NCI-H748 (cell line): Measurements from ENCODE around the gene SLC25A13.
"Not testable (repeated sequence)": the region's sequence is repeated elsewhere in the genome, so short reads cannot be mapped to it uniquely, and the experiment has no call there.

Source experiments
- DNase-seq: peaks from one replicate; lab custom pipeline; 2025; ENCODE audit not compliant: unreplicated experiment; lab: John Stamatoyannopoulos, UW

SLC25A13 gene, protein sequence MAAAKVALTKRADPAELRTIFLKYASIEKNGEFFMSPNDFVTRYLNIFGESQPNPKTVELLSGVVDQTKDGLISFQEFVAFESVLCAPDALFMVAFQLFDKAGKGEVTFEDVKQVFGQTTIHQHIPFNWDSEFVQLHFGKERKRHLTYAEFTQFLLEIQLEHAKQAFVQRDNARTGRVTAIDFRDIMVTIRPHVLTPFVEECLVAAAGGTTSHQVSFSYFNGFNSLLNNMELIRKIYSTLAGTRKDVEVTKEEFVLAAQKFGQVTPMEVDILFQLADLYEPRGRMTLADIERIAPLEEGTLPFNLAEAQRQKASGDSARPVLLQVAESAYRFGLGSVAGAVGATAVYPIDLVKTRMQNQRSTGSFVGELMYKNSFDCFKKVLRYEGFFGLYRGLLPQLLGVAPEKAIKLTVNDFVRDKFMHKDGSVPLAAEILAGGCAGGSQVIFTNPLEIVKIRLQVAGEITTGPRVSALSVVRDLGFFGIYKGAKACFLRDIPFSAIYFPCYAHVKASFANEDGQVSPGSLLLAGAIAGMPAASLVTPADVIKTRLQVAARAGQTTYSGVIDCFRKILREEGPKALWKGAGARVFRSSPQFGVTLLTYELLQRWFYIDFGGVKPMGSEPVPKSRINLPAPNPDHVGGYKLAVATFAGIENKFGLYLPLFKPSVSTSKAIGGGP

DNA sequence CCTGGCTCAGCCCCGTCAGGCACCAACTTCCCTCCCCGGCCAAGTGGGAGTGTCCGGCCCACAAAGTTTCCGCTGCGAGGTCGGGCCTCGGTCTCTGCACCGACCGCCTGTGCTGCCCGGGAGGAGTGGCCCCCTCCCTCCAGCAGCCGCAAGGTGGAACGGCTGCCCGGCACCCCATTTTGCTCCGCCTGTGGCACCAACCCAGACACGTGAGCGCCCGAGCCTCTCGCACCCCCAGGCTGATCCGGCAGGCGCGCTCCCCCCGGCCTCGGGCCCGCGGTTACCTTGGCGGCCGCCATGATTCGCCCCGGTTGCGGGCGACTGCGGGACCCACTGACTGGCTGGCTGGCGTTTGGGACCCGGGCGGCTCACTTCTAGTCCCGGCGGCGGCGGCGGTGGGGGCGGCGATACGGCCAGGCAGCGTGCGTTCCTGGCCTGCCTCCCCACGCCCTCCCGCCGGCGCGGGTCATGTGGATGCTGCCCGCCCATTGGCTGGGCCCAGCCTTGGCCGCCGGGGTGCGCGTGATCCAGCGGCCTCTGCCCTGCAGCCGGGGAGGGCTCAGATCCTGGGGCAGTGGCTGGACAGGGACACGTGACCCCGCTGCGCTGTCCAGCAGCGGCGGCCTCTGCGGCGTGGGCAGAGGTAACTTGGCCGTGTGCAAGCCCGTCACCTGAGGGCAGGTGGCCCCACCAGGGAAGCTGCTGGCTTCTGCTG is at the start of gene SLC25A13:
TSS of gene SLC25A13 (minus strand) at position 441 of the 715 bp plus-strand sequence. CDS start at position 299, 142 bp downstream.
- peak; percentile 90 for DNase-seq

DNA sequence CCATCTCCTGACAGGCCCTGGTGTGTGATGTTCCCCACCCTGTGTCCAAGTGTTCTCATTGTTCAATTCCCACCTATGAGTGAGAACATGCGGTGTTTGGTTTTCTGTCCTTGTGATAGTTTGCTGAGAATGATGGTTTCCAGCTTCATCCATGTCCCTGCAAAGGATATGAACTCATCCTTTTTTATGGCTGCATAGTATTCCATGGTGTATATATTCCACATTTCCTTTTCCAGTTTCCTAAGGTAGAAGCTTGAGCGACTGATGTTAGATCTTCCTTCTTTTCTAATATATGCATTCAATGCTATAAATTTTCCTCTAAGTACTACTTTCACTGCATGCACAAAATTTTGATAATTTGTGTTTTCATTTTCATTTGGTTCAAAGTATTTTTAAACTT is 44.0 kb upstream of the SLC25A13 start:
- DNase-seq, result not testable (repeated sequence)

DNA sequence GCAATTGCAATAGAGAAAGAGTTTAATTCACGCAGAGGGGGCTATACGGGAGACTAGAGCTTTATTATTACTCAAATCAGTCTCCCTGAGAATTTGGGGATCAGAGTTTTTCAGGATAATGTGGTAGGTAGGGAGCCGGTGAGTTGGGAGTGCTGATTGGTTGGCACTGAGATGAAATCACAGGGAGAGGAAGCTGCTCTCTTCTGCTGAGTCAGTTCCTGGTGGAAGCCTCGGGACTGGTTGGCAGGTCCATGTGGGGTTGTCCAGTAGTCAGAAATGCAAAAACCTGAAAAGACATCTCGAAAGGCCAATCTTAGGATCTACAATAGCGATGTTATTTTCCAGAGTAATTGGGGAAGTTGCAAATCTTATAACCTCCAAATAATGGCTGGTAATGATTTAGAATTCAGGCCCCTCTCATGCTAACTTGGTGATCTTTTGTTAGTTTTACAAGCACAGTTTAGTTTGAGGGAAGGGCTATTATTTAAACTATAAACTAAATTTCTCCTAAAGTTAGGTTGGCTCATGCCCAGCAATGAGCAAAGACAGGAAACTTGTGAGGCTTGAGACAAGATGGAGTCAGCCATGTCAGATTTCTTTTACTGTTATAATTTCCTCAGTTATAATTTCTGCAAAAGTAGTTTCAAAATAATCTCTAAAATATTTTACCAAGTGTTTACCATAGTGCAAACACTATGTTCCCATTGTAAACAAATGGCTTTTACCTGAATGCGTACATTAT is 39.4 kb upstream of the SLC25A13 start:
- DNase-seq, result no peak

DNA sequence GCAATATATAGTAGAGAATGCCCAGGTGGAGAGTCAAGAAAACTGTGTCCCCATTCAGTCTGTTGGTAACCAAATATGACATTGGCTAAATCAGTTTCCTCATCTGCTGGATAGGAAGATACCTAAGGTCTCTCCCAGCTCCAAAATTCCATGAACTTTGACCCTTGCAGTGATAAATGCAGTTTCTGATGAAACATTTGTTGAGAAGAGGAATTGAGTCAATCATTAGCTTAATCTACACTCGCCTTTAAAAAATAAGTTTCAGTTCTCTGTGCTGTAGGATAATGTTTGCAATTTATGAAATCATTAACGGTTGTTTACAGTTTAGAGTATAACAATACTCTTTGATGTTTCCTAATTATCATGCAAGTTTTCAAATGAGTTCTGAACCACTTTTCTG is 38.0 kb upstream of the SLC25A13 start:
- DNase-seq, result no peak

DNA sequence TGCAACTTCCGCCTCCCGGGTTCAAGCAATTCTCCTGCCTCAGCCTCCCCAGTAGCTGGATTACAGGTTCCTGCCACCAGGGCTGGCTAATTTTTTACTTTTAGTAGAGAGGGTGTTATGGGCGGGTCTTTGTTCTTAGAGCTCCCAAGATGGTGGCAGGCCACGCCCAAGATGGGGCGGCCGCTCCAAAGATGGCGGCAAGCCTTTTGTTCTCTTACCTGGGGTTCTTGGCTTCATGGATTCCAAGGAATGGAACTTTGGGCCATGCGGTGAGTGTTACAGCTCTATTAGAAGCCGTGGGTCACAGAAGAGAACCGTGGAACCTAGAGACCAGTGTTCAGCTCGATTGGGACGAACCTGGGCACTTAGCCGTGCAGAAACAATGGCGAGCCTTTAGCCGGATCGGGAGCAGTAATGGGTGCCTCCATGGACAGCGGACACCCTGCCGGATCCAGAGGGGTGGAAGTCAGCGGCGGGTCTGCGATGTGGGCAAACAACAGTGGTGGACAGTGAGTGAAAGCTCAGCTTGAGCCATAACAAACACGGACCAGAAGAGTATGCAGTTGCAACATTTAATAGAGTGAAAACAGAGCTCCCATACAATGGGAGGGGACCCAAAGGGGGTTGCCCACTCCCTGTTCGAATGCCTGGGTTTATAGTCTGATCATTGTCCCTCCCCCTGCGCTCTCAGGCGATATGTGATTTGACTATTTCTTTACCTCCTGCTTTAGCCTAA is 36.5 kb upstream of the SLC25A13 start:
- DNase-seq, result not testable (repeated sequence)

DNA sequence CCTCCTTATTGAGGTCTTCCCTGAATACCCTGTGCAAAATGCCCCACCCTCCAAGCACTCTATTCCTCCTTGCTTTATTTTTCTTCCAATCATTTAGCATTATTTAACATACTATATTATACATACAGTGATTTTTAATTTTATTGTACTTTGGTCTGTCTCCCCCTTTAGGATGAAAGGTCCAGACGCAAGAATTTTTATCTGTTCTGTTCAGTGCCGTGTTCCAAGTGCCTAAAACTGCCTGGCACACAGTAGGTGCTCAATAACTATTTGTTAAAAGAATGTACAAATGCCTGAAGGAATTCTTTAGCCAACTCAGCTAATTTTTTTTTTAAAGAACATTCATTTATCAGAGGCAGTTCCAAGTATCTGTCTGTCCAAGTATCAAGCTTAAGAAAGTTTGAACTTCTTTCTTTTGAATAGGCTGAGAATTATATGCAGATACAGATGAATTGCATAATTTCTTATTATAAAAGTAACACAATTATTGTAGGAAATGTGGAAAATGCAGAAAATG is 34.1 kb upstream of the SLC25A13 start:
- DNase-seq, result no peak

DNA sequence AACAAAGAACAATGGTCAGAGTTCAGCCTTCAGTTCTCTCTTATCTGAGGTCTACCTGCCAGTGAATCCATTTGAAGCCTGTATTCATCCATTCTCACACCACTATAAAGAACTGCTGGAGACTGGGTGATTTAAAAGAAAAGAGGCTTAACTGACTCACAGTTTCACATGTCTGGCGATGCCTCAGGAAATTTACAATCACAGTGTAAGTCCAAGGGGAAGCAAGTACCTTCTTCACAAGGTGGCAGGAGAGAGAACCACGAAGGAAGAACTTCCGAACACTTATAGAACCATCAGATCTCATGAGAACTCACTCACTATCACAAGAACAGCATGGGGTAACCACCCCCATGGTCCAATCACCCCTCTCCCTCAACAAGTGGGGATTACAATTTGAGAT is 33.0 kb upstream of the SLC25A13 start:
- DNase-seq, result no peak

DNA sequence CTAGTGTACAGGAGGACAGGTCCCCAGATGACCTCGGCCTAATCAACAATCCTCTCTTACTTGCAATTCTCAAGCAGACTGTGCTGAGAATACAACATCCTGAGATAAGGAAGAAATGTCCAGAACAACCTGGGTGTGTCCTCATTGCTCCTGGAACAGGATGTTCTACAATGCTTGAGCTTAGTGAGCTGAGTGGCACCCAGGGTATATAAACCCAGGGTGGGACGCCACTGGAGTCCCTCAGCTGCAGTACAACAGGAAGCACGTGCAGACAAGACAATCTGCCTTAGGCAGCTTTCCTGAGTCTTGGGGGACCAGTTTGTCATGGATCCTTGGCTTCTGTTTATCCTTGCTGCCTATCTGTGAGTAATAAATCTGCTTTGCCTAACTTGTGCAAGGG is 27.7 kb upstream of the SLC25A13 start:
- no peak for DNase-seq

DNA sequence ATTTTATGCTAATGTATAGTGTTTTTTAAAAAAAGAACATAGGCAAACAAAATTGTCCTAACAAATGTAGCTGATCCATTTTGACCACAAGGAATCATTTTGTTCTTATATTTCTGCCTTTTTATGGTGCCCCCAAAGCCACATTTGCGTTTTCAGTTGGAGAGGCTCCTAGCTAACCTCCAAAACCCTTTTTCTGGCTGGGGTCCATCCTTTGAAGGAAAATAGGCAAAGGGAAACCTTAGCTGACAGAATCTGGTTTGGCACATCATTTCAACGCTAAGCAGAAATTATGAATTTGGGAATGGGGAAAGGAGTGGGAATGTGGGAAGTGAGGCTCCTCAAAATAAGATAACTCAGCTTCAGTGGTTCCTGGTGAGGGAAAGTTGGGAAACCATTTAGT is 25.6 kb upstream of the SLC25A13 start:
- no peak for DNase-seq

DNA sequence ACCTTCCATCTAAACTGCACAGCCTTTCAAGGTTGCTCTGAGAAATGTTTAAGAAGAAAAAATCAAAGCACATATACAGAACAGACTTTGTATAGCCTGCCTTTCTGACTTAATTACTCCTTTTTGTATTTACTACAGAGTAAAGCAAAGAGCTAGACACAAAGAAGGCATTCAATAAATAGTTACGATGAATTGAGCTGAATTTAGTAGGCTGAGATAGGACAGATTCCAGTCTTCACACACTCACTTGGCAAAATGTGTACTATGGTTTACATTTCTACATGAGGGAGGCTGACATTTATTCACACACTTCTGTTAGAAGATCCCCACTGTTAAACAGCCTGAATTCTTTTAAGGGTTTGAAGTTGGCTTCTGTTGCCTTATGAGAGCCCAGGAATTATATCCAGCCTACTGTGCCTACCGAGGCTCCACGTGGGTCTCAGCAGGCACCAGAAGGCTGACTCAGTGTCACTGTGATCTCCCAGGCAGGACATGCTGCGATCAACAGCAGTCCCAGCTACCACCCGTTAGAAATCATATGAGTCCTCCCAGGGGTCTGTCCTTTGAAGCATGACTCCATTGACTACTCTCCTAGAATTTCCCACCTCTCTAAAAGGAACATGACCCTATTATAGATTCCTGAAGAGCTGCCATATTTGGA is 24.5 kb upstream of the SLC25A13 start:
- no peak for DNase-seq

DNA sequence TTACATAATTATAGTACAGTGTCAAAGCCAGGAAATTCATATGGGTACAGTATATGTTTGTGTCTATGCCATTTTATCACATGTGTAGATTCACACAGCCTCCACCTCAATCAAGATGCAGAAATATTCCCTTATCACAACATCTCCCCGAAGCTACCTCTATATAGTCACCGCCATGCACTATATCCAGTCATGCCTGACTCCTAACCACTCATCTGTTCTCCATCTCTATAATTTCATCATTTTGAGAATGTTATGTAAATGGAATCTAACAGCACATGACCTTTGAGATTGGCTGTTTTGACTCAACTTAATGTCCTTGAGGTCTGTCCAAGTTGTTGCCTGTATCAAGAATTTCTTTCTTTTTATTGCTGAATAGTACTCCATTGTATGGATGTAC is 22.3 kb upstream of the SLC25A13 start:
- DNase-seq, result no peak

DNA sequence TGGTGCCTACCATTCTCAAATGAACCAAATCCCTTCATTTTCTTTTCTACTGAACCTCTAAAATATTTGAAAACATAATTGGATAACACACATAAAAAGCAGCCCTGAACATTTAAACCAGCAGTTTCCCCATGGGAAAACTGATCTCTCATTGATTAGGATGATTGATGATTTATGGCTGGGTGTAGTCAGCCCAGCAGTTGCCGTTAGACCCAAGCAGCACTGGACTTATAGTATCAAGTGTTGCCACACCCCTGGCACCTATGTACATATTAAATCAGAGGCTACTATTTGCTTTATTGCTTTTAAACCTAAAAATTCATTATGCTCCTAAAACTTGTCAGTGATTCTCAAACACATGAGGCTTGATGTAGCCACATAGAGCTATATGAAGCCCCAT is 20.2 kb upstream of the SLC25A13 start:
- peak; percentile 56 for DNase-seq

DNA sequence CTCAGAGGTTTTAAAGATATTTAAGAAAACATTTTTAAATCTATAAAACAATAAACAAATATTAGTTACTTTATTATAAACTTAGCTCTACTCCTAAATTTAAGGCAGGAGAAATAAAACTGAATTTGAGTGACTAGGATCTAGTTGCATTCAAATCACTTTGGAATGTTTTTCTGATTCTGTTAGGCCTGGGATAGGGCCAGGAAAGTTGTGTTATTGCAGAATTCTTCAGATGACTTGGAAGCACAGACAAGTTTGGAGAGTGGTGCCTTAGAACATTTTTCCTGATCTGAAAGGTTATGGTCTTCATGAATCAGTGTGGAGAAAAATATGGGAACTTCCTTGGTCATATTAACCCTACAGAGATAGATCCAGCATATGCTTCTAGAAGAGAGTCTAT is 15.6 kb upstream of the SLC25A13 start:
- DNase-seq, result no peak

DNA sequence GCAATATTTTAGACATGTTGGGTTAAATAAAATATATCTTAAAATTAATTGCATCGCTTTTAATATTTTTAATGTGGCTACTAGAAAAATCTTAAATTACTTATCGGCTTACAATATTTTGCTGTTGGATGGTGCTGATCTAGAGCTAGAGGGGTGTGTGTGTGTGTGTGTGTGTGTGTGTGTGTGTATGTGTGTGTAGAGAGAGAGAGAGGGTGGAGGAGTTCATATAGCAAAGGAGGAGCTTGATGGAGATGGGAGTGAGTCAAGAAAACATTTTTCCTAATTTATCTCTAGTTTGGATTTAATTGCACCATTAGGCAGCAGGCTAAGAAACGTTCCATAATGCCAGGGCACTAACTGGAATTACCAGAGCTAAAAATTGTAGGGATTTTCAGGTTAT is 10.4 kb upstream of the SLC25A13 start:
- no peak for DNase-seq

DNA sequence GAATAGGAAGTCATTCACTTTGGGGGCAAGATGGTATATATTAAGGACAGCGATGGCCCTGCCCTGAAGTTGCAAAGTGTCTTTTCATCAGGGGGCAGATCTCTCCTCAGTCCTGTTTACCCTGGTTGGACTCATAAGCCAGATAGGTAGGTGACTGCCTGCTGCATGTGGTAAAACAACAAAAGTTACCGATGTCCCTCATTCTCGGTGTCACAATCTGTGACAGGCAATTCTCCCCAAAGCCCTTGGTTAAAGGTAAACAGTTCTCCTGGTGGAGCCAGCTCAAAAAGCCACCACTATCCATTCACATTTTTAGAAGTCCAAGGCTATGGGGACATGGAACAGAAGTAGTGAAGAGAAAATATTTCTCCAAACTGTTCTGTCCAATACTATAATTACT is 9.9 kb upstream of the SLC25A13 start:
- no peak for DNase-seq

DNA sequence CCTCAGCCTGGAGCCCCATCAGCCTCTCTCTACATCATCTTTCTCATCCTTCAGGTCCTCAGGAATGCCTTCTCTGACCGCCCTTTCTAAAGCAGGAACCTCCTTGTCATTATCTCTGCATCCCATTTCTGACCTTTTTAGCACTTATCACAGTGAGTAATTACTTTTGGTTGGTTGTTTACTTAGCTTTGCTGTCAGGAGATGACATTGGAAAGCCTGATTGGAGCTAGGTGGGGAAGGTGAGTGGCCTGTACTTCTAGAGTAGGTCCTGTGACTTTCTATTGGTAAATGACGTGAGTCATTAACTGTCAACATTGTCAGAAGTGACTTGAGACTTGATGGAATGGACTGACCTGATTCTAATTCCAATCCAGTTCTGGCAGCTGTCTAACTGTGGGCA is 9.3 kb upstream of the SLC25A13 start:
- peak; percentile 11 for DNase-seq

DNA sequence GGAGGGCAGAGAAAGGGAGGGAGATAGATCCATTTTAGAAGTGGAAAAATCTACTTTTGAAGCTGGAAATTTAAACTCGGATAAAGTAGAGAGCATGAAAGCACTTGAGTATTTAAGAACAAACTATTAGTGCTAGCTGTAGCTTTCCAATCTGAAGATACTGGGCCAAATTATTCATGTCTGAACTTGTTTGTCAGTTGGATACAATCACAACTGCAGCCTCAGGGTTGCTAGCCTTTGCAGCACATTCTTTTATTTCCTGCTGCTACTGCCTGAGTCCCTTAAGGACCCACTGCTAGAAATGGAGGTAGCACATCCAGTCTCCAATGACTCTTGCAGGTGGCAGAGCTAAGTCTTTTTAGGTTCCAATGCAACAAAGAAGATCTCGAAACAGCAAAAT is 8.3 kb upstream of the SLC25A13 start:
- DNase-seq, result peak; percentile 35

DNA sequence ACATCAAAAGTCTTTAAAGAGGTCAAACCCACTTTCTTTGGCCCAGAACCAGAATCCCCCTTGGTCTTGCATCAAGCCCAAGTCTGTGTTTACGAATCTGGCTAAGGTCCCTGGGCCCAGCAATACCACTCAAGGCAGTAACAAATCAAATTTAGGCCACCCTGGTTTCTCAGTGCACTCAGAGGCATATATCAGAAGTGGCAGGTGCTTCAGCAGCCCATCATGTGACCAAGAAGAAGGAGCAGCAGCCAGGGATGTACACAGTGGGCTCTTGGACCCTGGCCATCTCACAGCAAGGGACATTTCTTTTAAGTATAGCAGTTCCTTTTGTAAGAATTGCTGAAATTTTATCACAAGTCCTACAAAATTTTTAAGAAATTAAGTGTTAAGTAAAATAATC is 7.3 kb upstream of the SLC25A13 start:
- peak; percentile 24 for DNase-seq

DNA sequence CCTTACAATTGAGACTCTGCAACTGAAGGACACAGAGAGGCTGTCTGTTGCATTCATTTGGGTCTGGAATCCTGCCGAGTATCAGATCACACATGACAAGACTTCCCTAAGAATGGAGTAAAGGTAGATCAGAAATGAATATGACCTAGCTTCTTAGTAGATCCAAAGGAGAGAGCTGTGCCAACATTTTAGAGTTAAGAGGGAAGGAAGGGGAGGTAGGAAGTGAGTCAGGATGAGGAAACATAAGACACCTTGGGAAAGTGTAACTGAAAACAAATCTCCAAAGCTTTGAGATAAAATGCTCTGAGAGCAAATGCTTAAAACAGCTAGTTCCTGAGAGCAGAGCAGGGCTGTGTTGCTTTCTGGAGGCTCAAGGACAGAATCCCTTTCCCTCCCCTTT is 6.1 kb upstream of the SLC25A13 start:
- DNase-seq, result no peak

DNA sequence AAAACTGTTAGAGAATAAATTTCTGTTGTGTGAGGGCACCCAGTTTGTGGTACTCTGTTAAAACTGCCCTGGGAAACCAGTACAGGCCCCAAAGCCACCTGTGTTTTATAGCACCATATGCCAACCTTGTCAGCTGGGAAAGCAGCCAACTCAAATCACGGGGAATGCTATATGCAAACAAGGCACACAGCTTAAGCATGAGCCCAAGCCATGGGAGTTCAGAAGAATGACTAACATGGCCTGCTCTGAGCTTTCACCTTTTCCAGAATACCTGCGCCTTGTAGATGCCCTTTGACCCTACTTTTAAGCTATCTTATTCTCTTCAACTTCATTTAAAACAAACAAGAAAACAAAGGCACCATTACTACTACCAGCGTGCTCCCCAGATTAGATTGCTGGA is 5.5 kb upstream of the SLC25A13 start:
- peak; percentile 84 for DNase-seq
